Testis (tissue), 2 donors: Measurements from ENCODE around the gene PSTK.

ENCODE experiments used
- CTCF ChIP-seq, 3 experiments: fragments of 450-650 bp in 2 of 3; fragments of 200-600 bp in 1 of 3; sonication (generic) in 1 of 3; IDR thresholded peaks; one replicate each; pipeline ENCODE4 v1.5.1; 2016 to 2019; ENCODE audit warnings: antibody characterized with exemption in 3 of 3, mild to moderate bottlenecking in 2 of 3, moderate library complexity in 1 of 3
- POLR2A ChIP-seq: fragments of 450-650 bp; IDR thresholded peaks from one replicate; pipeline ENCODE4 v1.6.1; 2017; ENCODE audit warnings: antibody characterized with exemption, mild to moderate bottlenecking, moderate library complexity

- no peak for TF ChIP-seq POLR2A
- TF ChIP-seq CTCF (IDR thresholded peaks at IDR 0.05) = no peak
Observed at GRCh38 chr10:122988501-122988900, 8.3 kb downstream of the PSTK start.
